GM19351 (cell line): Measurements from ENCODE around the gene SNX25.
"Not testable (repeated sequence)": the region's sequence is repeated elsewhere in the genome, so short reads cannot be mapped to it uniquely, and the experiment has no call there.

Experiments
- ATAC-seq: cut with Tn5 transposase; IDR thresholded peaks from one replicate; pipeline ENCODE4 v1.9.1; 2021; ENCODE audit warnings: mild to moderate bottlenecking, moderate library complexity; ENCODE audit not compliant: unreplicated experiment

Gene SNX25

GRCh38 chr4:185209031-185209851 is at the start of gene SNX25:
Gene SNX25, plus strand, starts transcription at chr4:185209598. Its CDS starts 229 bp downstream, at chr4:185209827.
- ATAC-seq, result peak; percentile 65

DNA sequence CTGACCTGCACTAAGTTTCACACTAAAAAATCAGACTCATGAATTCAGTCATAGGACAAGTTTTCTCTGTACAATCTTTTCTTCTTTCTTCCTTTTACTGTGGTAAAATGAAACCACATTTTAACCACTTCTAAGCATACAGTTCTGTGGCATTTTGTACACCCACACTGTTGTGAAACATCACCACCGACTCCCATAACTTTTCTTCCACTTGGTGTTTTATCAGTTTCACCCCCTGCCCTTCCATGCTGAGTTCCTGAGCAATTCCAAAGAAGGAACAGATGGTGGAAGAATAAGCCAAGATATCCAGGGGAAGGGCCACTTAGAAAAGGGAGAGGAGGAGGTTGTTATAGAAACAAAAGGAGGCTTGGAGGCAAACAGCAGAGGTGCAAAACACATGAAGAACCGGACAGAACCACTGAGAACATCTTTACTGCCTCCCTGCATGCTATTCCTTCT is 43.8 kb upstream of the SNX25 start:
- peak; percentile 98 for ATAC-seq

- no peak for ATAC-seq
Observed at GRCh38 chr4:185167234-185167633, 42.2 kb upstream of the SNX25 start.

- peak; percentile 96 for ATAC-seq
Observed at GRCh38 chr4:185171373-185172071, 37.9 kb upstream of the SNX25 start.

GRCh38 chr4:185179488-185179887 is 29.9 kb upstream of the SNX25 start:
- no peak for ATAC-seq

DNA sequence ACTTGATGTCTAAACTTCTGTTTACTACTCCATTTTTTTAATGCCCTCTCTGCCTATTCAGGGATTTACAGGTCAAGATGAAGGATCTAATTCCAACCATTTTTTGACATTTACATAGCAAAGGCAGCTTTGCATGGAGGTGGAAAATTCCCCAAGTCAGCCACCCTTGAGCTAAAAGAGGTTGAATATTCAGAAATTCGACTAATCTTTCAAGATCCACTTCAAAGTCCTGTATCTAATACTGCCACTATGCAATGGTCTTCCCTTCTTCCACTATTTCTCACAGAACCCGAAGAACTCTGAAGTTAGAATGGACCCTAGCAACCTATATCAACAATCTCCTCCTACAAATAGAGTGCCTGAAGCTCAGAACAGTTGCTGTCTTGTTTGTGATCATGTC is 27.2 kb upstream of the SNX25 start:
- no peak for ATAC-seq

DNA sequence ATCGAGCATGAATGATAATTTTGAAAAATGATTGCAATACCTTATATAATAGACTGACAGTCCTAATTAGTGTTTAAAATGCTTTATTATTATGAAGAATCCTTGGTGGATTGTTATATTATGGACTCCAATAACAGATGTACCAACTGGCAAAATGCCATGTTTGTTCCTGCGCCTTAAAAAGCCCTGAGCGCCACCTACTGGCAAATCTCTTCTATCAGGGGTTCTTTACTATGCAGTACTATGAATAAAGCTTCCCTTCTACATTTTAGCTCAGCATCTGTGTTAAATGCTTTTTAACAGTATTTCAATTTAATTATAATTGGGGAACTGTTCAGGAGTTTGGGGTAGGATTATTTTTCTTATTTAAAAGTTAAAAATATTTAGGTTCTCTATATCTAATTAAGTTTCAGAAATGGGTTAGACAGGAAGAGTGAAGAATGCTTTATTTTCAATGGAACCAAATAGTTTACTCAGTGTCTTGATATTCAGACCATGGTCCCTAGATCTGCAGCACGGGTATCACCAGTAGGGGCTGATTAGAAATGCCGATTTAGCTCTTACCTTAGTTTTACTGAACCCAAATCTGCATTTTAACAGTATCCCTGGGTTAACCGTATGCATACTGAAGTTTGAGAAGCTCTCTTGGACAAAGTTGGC is 25.6 kb upstream of the SNX25 start:
- no peak for ATAC-seq

- ATAC-seq, result no peak
Observed at GRCh38 chr4:185186769-185187168, 22.6 kb upstream of the SNX25 start.

DNA sequence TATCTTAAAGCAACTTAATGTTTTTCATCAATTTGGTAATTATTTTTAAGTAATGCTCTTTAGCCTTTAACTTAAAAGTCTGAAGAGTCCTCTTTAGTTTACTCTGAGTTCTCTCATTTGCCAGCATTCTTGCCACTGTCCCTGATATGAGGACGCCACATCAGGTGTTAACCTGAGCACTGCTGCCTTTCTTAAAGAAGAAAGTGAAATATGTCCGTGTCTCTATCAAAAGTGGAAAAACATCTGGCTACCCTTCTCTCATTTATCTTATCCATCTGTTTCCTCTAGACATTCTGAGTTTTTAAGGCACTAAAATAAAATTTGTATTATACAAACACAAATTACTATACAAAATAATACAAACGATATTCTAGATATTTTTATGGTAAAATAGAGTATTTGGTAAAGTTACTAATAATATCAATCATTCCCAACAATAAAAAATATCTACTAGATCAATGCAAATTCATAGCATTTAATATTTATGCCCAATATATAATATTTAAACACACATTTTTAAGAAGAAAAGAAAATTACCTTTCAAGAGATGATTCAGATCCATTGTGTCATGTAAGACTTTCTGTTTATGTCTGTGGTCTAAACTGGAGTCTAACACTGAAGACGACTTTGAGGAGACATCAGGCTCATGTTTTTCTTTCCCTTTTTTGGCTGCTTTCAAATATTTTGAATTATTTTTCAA is 19.6 kb upstream of the SNX25 start:
- ATAC-seq, result no peak

- no peak for ATAC-seq
Observed at GRCh38 chr4:185190306-185190856, 19.0 kb upstream of the SNX25 start.

DNA sequence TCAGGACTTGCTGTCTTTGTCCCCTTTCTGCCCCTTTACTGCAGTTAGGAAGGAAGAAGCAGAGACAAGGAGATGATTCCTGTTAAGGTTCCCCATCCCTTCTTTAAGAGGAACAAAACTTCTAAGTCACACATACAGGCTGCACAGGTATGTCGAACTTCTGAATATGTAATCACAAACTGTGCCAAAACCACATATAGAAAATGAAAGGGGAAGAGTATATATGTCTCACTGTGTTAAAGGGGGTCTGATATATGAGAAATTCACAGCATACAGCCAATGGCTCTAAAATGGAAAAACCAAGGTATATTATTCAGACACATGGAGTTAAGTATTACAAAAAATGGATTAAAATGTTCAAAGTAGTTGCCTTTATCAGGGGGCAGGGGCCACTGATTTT is 17.3 kb upstream of the SNX25 start:
- ATAC-seq, result peak; percentile 93

DNA sequence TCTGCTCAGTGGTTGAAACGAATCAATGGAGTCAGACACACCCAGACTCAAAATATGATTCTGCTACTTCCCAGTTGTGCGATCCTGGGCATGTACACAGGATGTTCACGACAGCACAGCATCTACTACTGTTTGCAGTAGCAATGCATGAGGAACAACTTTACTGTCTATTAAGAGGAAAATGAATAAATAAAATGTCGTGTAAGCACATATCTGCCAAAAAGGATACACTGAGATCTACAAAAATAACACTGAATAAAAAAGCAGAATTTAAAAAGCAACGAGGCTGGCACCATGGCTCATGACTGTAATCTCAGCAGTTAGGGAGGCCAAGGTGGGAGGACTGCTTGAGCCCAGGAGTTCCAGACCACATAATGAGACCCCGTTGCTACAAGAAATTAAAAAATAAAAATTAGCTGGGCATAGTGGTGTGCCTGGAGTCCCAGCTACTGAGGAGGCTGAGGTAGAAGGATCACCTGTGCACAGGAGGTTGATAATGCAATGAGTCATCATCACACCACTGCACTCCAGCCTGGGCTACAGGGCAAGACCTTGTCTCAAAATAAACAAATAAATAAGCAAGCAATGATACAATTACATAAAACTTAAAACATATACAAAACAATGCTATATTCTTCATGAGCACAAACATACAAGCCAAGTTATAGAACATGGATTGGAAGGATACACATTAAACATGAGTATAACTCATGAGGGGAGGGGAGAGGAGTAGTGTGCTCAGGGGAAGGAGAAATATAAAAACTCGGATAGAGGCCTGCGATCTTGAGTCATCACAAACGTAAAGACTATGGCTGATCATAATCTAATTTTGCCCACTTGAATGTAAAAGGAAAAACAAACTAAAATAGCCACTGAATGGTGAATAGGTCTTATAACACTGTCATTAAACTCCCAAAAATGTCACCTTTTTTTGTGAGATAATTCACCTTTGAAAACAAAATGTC is 14.2 kb upstream of the SNX25 start:
- no peak for ATAC-seq

GRCh38 chr4:185196437-185196836 is 13.0 kb upstream of the SNX25 start:
- ATAC-seq, result no peak

DNA sequence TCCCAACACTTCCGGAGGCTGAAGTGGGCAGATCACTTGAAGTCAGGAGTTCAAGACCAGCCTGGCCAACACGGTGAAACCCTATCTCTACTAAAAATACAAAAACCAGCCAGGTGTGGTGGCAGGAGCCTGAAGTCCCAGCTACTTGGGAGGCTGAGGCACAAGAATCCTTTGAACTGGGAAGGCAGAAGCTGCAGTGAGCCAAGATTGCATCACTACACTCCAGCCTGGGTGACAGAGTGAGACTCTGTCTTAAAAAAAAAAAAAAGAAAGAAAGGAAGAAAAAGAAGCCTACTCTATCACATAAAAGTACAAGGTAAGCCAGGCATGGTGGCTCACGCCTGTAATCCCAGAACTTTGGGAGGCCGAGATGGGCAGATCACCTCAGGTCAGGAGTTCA is 11.2 kb upstream of the SNX25 start:
- not testable (repeated sequence) for ATAC-seq

- no peak for ATAC-seq
Observed at GRCh38 chr4:185201977-185202962, 7.1 kb upstream of the SNX25 start.

DNA sequence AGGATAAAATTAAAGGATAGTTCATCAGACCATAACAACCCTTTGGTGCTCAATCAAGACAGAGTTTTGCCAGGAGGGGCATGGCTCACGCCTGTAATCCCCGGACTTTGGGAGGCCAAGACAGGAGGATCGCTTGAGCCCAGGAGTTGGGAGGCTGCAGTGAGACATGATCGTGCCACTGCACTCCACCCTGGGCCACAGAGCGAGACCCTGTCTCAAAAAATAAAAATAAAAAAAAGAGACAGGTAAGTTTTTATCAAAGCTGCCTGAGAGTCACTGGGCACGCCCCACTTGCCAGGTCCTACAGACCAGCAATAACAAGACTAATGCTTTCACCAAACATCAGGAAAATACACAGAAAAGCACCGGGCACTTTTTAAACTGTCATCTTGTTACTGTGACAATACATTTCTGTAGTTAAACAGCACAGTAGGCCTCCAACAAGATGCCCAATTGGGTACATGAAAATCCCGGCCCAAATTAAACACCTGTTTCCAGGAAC is 6.4 kb upstream of the SNX25 start:
- peak; percentile 1 for ATAC-seq

- peak; percentile 70 for ATAC-seq
Observed at GRCh38 chr4:185203486-185204237, 5.7 kb upstream of the SNX25 start, which contains the start of gene CFAP97. Gene CFAP97, minus strand, starts transcription at chr4:185204000. Its CDS starts 12,804 bp downstream, at chr4:185191196.
